H1 (cell line): Measurements from ENCODE around the gene MPPE1. TPM values are rescaled to one million over a fixed set of nuclear protein-coding genes. Genes with fewer than 3 reads are reported as not detected.

Source experiments
- CTCF ChIA-PET: fragments of 300-600 bp; sonication (Branson Sonifier 250); formaldehyde crosslinking; loops from one replicate; lab custom pipeline; 2021; ENCODE audit not compliant: partially characterized antibody; lab: Charles Lee
- POLR2A ChIA-PET: fragments of 300-600 bp; sonication (Branson Sonifier 250); formaldehyde crosslinking; loops from one replicate; lab custom pipeline; 2021; ENCODE audit warnings: inconsistent platforms; ENCODE audit not compliant: partially characterized antibody; lab: Charles Lee
- DNase-seq, 2 experiments: peaks; one replicate each; pipeline versions ENCODE4 v3.0.0 to v3.0.0-alpha.2; 2010 to 2022; ENCODE audit warnings: low spot score in 2 of 2, low read depth in 1 of 2, mixed read lengths in 1 of 2
- FAIRE-seq: peaks from 2 replicates; lab custom pipeline; 2011; peaks lifted over from hg19 to GRCh38; lab: Jason Lieb, UNC
- H2AFZ ChIP-seq: 2 replicates; pipeline ENCODE4 v1.8.1; 2012; ENCODE audit warnings: low read length, inconsistent platforms
- H2AK5ac ChIP-seq: 2 replicates; pipeline ENCODE4 v1.6.1; 2013; ENCODE audit warnings: low read depth, low read length
- H2BK120ac ChIP-seq: replicated peaks from 2 replicates; pipeline ENCODE3; 2013; ENCODE audit warnings: low read depth, low read length, inconsistent platforms
- H2BK12ac ChIP-seq: 2 replicates; pipeline ENCODE4 v1.6.1; 2013; ENCODE audit warnings: low read depth, low read length
- H2BK15ac ChIP-seq: 2 replicates; pipeline ENCODE4 v1.6.1; 2013; ENCODE audit warnings: low read length
- H2BK20ac ChIP-seq: 2 replicates; pipeline ENCODE4 v1.6.1; 2013; ENCODE audit warnings: low read length
- H2BK5ac ChIP-seq: 2 replicates; pipeline ENCODE4 v1.6.1; 2013; ENCODE audit warnings: low read depth, low read length
- H3K14ac ChIP-seq: 2 replicates; pipeline ENCODE4 v1.6.1; 2013; ENCODE audit warnings: inconsistent platforms; ENCODE audit not compliant: insufficient read length
- H3K18ac ChIP-seq: 2 replicates; pipeline ENCODE4 v1.6.1; 2013; ENCODE audit warnings: low read length; ENCODE audit errors: extremely low read depth
- H3K23ac ChIP-seq: 2 replicates; pipeline ENCODE4 v1.6.1; 2013; ENCODE audit warnings: inconsistent platforms; ENCODE audit not compliant: insufficient read length
- H3K23me2 ChIP-seq: 2 replicates; pipeline ENCODE4 v1.6.1; 2013; ENCODE audit warnings: low read depth, low read length
- H3K27ac ChIP-seq: 2 replicates; pipeline ENCODE4 v1.6.1; 2011; ENCODE audit warnings: low read depth, low read length, inconsistent platforms
- H3K27me3 ChIP-seq, 4 experiments: replicated peaks in 1 of 4; 1 replicate in 1 of 4; 2 replicates in 3 of 4; pipeline versions ENCODE4 v1.6.1 to v1.8.1; 2011 to 2013; ENCODE audit warnings: low read length in 3 of 4, mild to moderate bottlenecking in 3 of 4, inconsistent platforms in 2 of 4, mixed read lengths in 2 of 4, moderate library complexity in 1 of 4; ENCODE audit not compliant: control insufficient read depth in 3 of 4, insufficient read depth in 3 of 4; ENCODE audit errors: extremely low read depth in 1 of 4
- H3K36me3 ChIP-seq, 4 experiments: 2 replicates each; pipeline versions ENCODE4 v1.6.1 to v1.8.1; 2011 to 2013; ENCODE audit warnings: mild to moderate bottlenecking in 4 of 4, low read length in 3 of 4, moderate library complexity in 2 of 4, control low read depth in 1 of 4, inconsistent platforms in 1 of 4; ENCODE audit not compliant: insufficient read depth in 4 of 4, control insufficient read depth in 2 of 4
- H3K4ac ChIP-seq: replicated peaks from 2 replicates; pipeline ENCODE3; 2013; ENCODE audit warnings: low read length, low read depth, mixed read lengths, inconsistent platforms; ENCODE audit not compliant: insufficient read length
- H3K4me1 ChIP-seq, 4 experiments: replicated peaks in 1 of 4; 1 replicate in 1 of 4; 2 replicates in 3 of 4; pipeline versions ENCODE4 v1.6.1 to v1.8.1; 2011 to 2013; ENCODE audit warnings: low read length in 3 of 4, inconsistent platforms in 2 of 4, mixed read lengths in 1 of 4; ENCODE audit not compliant: insufficient read depth in 4 of 4, control insufficient read depth in 3 of 4
- H3K4me2 ChIP-seq, 2 experiments: 2 replicates each; pipeline versions ENCODE4 v1.6.1 to v1.8.1; 2011 to 2013; ENCODE audit warnings: low read depth in 2 of 2, low read length in 2 of 2, control low read depth in 1 of 2, inconsistent platforms in 1 of 2, mild to moderate bottlenecking in 1 of 2; ENCODE audit not compliant: insufficient read depth in 1 of 2
- H3K4me3 ChIP-seq, 4 experiments: fragments of 200-600, 300-600 bp in 1 of 4; sonication (generic), shearing (Covaris generic), sonication (Bioruptor Twin) in 1 of 4; 2 replicates each; pipeline versions ENCODE4 v1.5.1 to v1.8.1; 2011 to 2016; ENCODE audit warnings: low read length in 4 of 4, low read depth in 3 of 4, control low read depth in 2 of 4, inconsistent platforms in 2 of 4, mild to moderate bottlenecking in 2 of 4, mixed read lengths in 1 of 4, moderate library complexity in 1 of 4; ENCODE audit not compliant: insufficient read depth in 2 of 4; ENCODE audit errors: extremely low read depth in 1 of 4
- H3K56ac ChIP-seq: replicated peaks from 2 replicates; pipeline ENCODE3; 2013; ENCODE audit warnings: low read depth, mild to moderate bottlenecking, mixed read lengths, low read length, inconsistent platforms; ENCODE audit not compliant: insufficient read length
- H3K79me1 ChIP-seq: 2 replicates; pipeline ENCODE4 v1.6.1; 2013; ENCODE audit warnings: low read depth, low read length, control low read depth
- H3K79me2 ChIP-seq, 2 experiments: 2 replicates each; pipeline versions ENCODE4 v1.6.1 to v1.8.1; 2012 to 2013; ENCODE audit warnings: low read length in 2 of 2, mild to moderate bottlenecking in 2 of 2, inconsistent platforms in 1 of 2; ENCODE audit not compliant: insufficient read depth in 2 of 2, control insufficient read depth in 1 of 2
- H3K9ac ChIP-seq, 4 experiments: replicated peaks in 1 of 4; 1 replicate in 1 of 4; 2 replicates in 3 of 4; pipeline versions ENCODE4 v1.6.1 to v1.8.1; 2011 to 2013; ENCODE audit warnings: low read depth in 3 of 4, low read length in 3 of 4, control low read depth in 2 of 4, mild to moderate bottlenecking in 2 of 4, moderate library complexity in 2 of 4, inconsistent platforms in 1 of 4; ENCODE audit errors: extremely low read depth in 1 of 4
- H3K9me3 ChIP-seq, 2 experiments: 2 replicates each; pipeline versions ENCODE4 v1.6.1 to v1.8.1; 2012 to 2013; ENCODE audit warnings: mild to moderate bottlenecking in 2 of 2, moderate library complexity in 2 of 2, control low read depth in 1 of 2, inconsistent platforms in 1 of 2, low read depth in 1 of 2, low read length in 1 of 2, mixed read lengths in 1 of 2; ENCODE audit not compliant: insufficient read depth in 2 of 2
- H4K20me1 ChIP-seq, 2 experiments: replicated peaks in 1 of 2; 2 replicates each; pipeline versions ENCODE3 to v1.8.1; 2011 to 2013; ENCODE audit warnings: inconsistent platforms in 2 of 2, low read length in 2 of 2, mild to moderate bottlenecking in 1 of 2; ENCODE audit not compliant: insufficient read depth in 2 of 2, control insufficient read depth in 1 of 2
- H4K5ac ChIP-seq: 2 replicates; pipeline ENCODE4 v1.6.1; 2013; ENCODE audit warnings: low read length, low read depth, mixed read lengths, inconsistent platforms; ENCODE audit not compliant: insufficient read length
- H4K8ac ChIP-seq: 2 replicates; pipeline ENCODE4 v1.8.0; 2013; ENCODE audit warnings: mild to moderate bottlenecking, moderate library complexity, low read length, inconsistent platforms; ENCODE audit not compliant: insufficient read depth; ENCODE audit errors: extremely low read depth
- H4K91ac ChIP-seq: replicated peaks from 2 replicates; pipeline ENCODE3; 2013; ENCODE audit warnings: low read length, mixed read lengths, inconsistent platforms; ENCODE audit not compliant: insufficient read length
- JUND ChIP-seq: IDR thresholded peaks from 2 replicates; pipeline ENCODE4 v1.6.1; 2011; ENCODE audit warnings: mild to moderate bottlenecking, improper control_type of control experiment, low read length
- KDM4A ChIP-seq: IDR thresholded peaks from one replicate; pipeline ENCODE4 v1.7.1; 2012; ENCODE audit warnings: low read depth, mild to moderate bottlenecking, moderate library complexity, low read length, inconsistent platforms; ENCODE audit not compliant: severe bottlenecking
- POU5F1 ChIP-seq: IDR thresholded peaks from 2 replicates; pipeline ENCODE4 v1.6.1; 2011; ENCODE audit warnings: low read depth, mild to moderate bottlenecking, low read length, moderate library complexity
- RAD21 ChIP-seq, 2 experiments: IDR thresholded peaks in 1 of 2; conservative IDR thresholded peaks in 1 of 2; 2 replicates each; pipeline ENCODE4 v1.6.1; 2011; ENCODE audit warnings: low read depth in 2 of 2, low read length in 2 of 2, improper control_type of control experiment in 1 of 2, inconsistent platforms in 1 of 2, mild to moderate bottlenecking in 1 of 2, moderate library complexity in 1 of 2
- SRF ChIP-seq: IDR thresholded peaks from 2 replicates; pipeline ENCODE4 v1.6.1; 2011; ENCODE audit warnings: mild to moderate bottlenecking, low read depth, low read length, moderate library complexity
- TEAD4 ChIP-seq: IDR thresholded peaks from 2 replicates; pipeline ENCODE4 v1.6.1; 2012; ENCODE audit warnings: low read depth, low read length, inconsistent platforms, mixed read lengths
- WGBS, 2 experiments: shearing (Covaris generic) in 1 of 2; methylation state at CpG; one replicate each; pipeline versions ENCODE4 v1.1.6 to v1.1.7; 2013 to 2015; ENCODE audit warnings: low lambda C conversion rate in 2 of 2, mixed read lengths in 2 of 2, inconsistent platforms in 1 of 2, low coverage in 1 of 2, missing lambda C conversion rate in 1 of 2; ENCODE audit not compliant: insufficient replicate concordance in 2 of 2, insufficient coverage in 1 of 2, insufficient read length in 1 of 2; ENCODE audit errors: extremely low coverage in 1 of 2, missing lambda C conversion rate in 1 of 2; 5-methylcytosine and 5-hydroxymethylcytosine counted together
- polyA plus RNA-seq, 7 experiments: library from polyadenylated mRNA; depleted of rRNA in 3 of 7; stranded (reverse) in 5 of 7; unstranded in 2 of 7; fragments of >200 nt in 5 of 7; fragments of 200-250 nt in 2 of 7; gene quantifications; 1 replicate in 5 of 7; 2 replicates in 1 of 7; 4 replicates in 1 of 7; pipeline versions ENCODE4 v1.2.1 to v1.2.3, GENCODE V29; 2011 to 2013; ENCODE audit warnings: missing spikeins in 2 of 7, mixed read lengths in 2 of 7
- total RNA-seq: library from RNA; stranded (reverse); fragmentation: NEBNext Ultra II Directional; extraction: Animal tissue kit (Norgen Biotek cat#: 25700); gene quantifications from 2 replicates; pipeline ENCODE4 v1.2.1, GENCODE V29; 2021
- TF ChIP-seq, protein P1 (sequence below): IDR thresholded peaks from 2 replicates; pipeline ENCODE4 v1.6.1; 2012; ENCODE audit warnings: inconsistent platforms
- TF ChIP-seq, protein P2 (sequence below): IDR thresholded peaks from 2 replicates; pipeline ENCODE4 v1.6.1; 2011; ENCODE audit warnings: low read length, improper control_type of control experiment
- TF ChIP-seq, protein P3 (sequence below): IDR thresholded peaks from 2 replicates; pipeline ENCODE4 v1.6.1; 2011; ENCODE audit warnings: low read depth, mild to moderate bottlenecking, low read length; ENCODE audit not compliant: insufficient read depth

MPPE1 gene
- total and polyA plus RNA-seq, 2 of the 8 experiments (the other 6 are each of a cell fraction or from before 2014, with no cell fraction given): 13.7 to 20.9 TPM

DNA sequence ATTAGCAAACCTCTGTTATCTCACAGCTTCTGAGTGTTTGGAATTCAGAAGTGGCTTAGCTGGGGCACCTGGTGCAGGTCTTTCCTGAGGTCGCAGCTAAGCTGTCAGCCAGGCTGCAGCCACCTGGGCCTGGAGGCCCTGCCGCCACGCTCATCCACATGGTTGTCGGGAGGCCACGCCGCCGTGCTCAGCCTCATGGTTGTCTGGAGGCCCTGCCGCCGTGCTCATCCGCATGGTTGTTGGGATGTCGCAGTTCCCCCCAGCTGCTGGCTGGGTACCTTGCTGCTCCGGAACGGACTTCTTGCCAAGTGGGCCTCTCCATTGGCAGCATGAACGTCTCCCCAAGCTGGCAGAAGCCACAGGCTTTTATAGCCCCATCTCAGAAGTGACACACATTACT, 24.3 kb upstream of the MPPE1 start:
- DNase-seq: no peak
- ChIA-PET CTCF (interaction anchor here (0.6 to 11.0 kb wide), 14 partner anchors 15 to 116 kb away, joined by 3 to 99 read pairs (median 3); no protein-coding TSS in a partner anchor), POLR2A (interaction anchor here (1.2 kb wide), 1 partner anchor 14 kb away, joined by 4 read pairs; no protein-coding TSS in a partner anchor)
- Histone ChIP-seq H2BK15ac (no peak overlapping the region), H3K56ac (no peak overlapping the region), H2BK5ac (no peak overlapping the region), H2BK20ac (no peak overlapping the region), H3K36me3 (no peaks in the 10 kb centered on the region), H2BK12ac (no peak overlapping the region), H3K23ac (no peak overlapping the region), H4K91ac (no peak overlapping the region), H3K23me2 (no peaks in the 10 kb centered on the region), H2BK120ac (no peak overlapping the region), H3K79me1 (no peaks in the 10 kb centered on the region), H3K4me3 (no peak overlapping the region), H4K8ac (no peak overlapping the region), H3K27ac (no peak overlapping the region), H3K9me3 (no peaks in the 10 kb centered on the region), H3K4ac (no peak overlapping the region), H4K20me1 (no peaks in the 10 kb centered on the region), H3K4me2 (no peak overlapping the region), H3K27me3 (no peaks in the 10 kb centered on the region), H3K9ac (no peak overlapping the region), H3K79me2 (no peaks in the 10 kb centered on the region), H2AK5ac (0 out of 2 replicates have a peak overlapping the region, but pooled peaks have one; percentile 24), H3K4me1 (no peaks in the 10 kb centered on the region; a peak in 1 of 7 replicates), H4K5ac (no peak overlapping the region), H2AFZ (no peak overlapping the region), H3K14ac (no peak overlapping the region), H3K18ac (no peak overlapping the region)
- no peak for FAIRE-seq
- WGBS, 2 experiments: 90% methylated on average over 14 of the region's 14 CpGs; no CpG with 5 or more reads in 1 of the 2 experiments
- TF ChIP-seq, protein P1, sequence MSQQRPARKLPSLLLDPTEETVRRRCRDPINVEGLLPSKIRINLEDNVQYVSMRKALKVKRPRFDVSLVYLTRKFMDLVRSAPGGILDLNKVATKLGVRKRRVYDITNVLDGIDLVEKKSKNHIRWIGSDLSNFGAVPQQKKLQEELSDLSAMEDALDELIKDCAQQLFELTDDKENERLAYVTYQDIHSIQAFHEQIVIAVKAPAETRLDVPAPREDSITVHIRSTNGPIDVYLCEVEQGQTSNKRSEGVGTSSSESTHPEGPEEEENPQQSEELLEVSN: no peak
- TF ChIP-seq JUND: no peak
- TF ChIP-seq, protein P2, sequence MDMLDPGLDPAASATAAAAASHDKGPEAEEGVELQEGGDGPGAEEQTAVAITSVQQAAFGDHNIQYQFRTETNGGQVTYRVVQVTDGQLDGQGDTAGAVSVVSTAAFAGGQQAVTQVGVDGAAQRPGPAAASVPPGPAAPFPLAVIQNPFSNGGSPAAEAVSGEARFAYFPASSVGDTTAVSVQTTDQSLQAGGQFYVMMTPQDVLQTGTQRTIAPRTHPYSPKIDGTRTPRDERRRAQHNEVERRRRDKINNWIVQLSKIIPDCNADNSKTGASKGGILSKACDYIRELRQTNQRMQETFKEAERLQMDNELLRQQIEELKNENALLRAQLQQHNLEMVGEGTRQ: no peak
- TF ChIP-seq KDM4A: no peak
- TF ChIP-seq RAD21 (IDR thresholded peaks at IDR 0.05 in 1 of 2, conservative IDR thresholded peaks at IDR 0.05 in 1 of 2; ENCODE audit: low read depth in 2 of 2, low read length in 2 of 2): no peak
- no peak for TF ChIP-seq TEAD4
- TF ChIP-seq POU5F1: no peak
- TF ChIP-seq, protein P3, sequence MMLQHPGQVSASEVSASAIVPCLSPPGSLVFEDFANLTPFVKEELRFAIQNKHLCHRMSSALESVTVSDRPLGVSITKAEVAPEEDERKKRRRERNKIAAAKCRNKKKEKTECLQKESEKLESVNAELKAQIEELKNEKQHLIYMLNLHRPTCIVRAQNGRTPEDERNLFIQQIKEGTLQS: no peak
- no peak for TF ChIP-seq SRF
